ENCODE data around the gene MELTF.

The MELTF gene

GRCh38 chr3:197001106-197001971 lies 28.3 kb downstream of the MELTF start:
- H3K4me3 ChIP-seq (ENCODE audit: low read depth in 1 of 2, low read length in 1 of 2) = no peak overlapping the region
- no peaks in the 10 kb centered on the region for H3K36me3 ChIP-seq
- TF ChIP-seq CTCF (IDR thresholded peaks at IDR 0.05) = no peak
- H3K9me3 ChIP-seq = no peaks in the 10 kb centered on the region
- H3K4me1 ChIP-seq (ENCODE audit: control insufficient read depth in 1 of 2, insufficient read depth in 1 of 2, low read depth in 1 of 2, low read length in 1 of 2) = peaks cover 11 to 19% of the 10 kb centered on the region in 2 experiments
- H3K27me3 ChIP-seq = peaks cover 32% of the 10 kb centered on the region
- H3K27ac ChIP-seq = no peak overlapping the region

- no peaks in the 10 kb centered on the region for H3K36me3 ChIP-seq
- peaks cover 11 to 19% of the 10 kb centered on the region in 2 experiments for H3K4me1 ChIP-seq (ENCODE audit: control insufficient read depth in 1 of 2, insufficient read depth in 1 of 2, low read depth in 1 of 2, low read length in 1 of 2)
- H3K27ac ChIP-seq = no peak overlapping the region
- TF ChIP-seq CTCF (IDR thresholded peaks at IDR 0.05) = no peak
- no peak overlapping the region for H3K4me3 ChIP-seq (ENCODE audit: low read depth in 1 of 2, low read length in 1 of 2)
- no peaks in the 10 kb centered on the region for H3K9me3 ChIP-seq
- H3K27me3 ChIP-seq = peaks cover 32% of the 10 kb centered on the region
These were observed 29.4 kb downstream of the MELTF start for GRCh38 chr3:197000211-197000610.

GRCh38 chr3:196998966-196999760 lies 30.5 kb downstream of the MELTF start:
- TF ChIP-seq CTCF (IDR thresholded peaks at IDR 0.05) = no peak
- H3K4me1 ChIP-seq (ENCODE audit: control insufficient read depth in 1 of 2, insufficient read depth in 1 of 2, low read depth in 1 of 2, low read length in 1 of 2) = peaks cover 11 to 18% of the 10 kb centered on the region in 2 experiments

GRCh38 chr3:196997311-196997710 lies 32.3 kb downstream of the MELTF start:
- no peaks in the 10 kb centered on the region for H3K9me3 ChIP-seq
- H3K4me1 ChIP-seq (ENCODE audit: control insufficient read depth in 1 of 2, insufficient read depth in 1 of 2, low read depth in 1 of 2, low read length in 1 of 2) = peaks cover 5 to 6% of the 10 kb centered on the region in 2 experiments
- no peak for TF ChIP-seq CTCF (IDR thresholded peaks at IDR 0.05)
- no peak overlapping the region for H3K4me3 ChIP-seq (ENCODE audit: low read depth in 1 of 2, low read length in 1 of 2)
- no peaks in the 10 kb centered on the region for H3K36me3 ChIP-seq
- no peak overlapping the region for H3K27ac ChIP-seq
- H3K27me3 ChIP-seq = peaks cover 12% of the 10 kb centered on the region

More at GRCh38 chr3:196998966-196999760, 30.5 kb downstream of the MELTF start:
- Histone ChIP-seq H3K9me3 (no peaks in the 10 kb centered on the region), H3K36me3 (no peaks in the 10 kb centered on the region), H3K27me3 (peaks cover 23% of the 10 kb centered on the region), H3K27ac (no peak overlapping the region), H3K4me3 (ENCODE audit: low read depth in 1 of 2, low read length in 1 of 2) (no peak overlapping the region)

- no peak overlapping the region for H3K27ac ChIP-seq
- TF ChIP-seq CTCF (IDR thresholded peaks at IDR 0.05) = no peak
These were observed 33.0 kb downstream of the MELTF start for GRCh38 chr3:196996454-196997265.

More at GRCh38 chr3:196996454-196997265, 33.0 kb downstream of the MELTF start:
- Histone ChIP-seq H3K9me3 (no peaks in the 10 kb centered on the region), H3K4me3 (ENCODE audit: low read depth in 1 of 2, low read length in 1 of 2) (no peak overlapping the region), H3K36me3 (no peaks in the 10 kb centered on the region), H3K27me3 (peaks cover 5% of the 10 kb centered on the region), H3K4me1 (ENCODE audit: control insufficient read depth in 1 of 2, insufficient read depth in 1 of 2, low read depth in 1 of 2, low read length in 1 of 2) (no peaks in the 10 kb centered on the region)

Measured in neutrophil (primary cell).